ENCODE measurements around the gene ADORA2A. TPM values are rescaled to one million over a fixed set of nuclear protein-coding genes. Genes with fewer than 3 reads are reported as not detected.
A peak's percentile ranks its signal among the peaks of the same experiment; 100 is the strongest.

Gene ADORA2A
- total RNA-seq, result 1 to 10 TPM in 3 of 4 donors, not detected in 1; 3.0 to 6.2 (median 3.0) TPM

DNA sequence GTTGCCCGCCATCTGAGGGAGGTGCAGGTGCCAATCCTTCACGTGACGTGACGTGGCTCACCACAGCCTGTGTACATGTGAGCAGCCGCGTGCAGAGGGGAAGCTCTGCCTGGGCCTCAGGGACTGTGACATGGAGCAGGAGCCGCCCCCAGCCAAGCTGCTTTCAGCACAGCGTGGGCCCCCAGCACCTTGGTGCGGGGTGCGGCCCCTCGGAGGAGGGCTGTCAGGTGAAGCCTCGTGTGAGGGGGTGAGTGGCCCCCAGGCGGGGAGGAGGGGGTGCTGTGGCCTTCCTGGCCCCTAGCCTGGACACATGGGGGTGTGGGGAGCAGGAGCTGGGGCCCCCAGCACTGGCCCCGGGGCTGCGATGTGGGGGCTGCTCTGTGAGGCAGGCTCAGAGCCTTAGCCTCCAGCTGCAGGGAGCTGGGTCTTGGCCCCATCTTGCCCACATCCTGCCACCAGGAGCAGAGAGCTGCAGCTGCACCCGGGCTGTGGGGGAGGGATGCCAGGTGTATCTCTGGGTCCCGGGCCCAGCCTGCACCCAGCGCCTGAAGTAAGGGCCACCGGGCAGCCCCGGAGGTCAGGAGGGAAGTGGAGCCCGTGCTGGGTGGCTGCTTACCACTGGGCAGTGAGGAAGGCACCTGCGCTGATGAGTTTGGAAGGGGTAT lies at the start of gene ADORA2A:
ADORA2A (plus strand) TSS at position 100 of the 665 bp plus-strand sequence. CDS start 5,806 bp downstream, outside the sequence.
- H3K27me3 ChIP-seq, result peaks cover 22% of the 10 kb centered on the region
- no peaks in the 10 kb centered on the region for H3K9me3 ChIP-seq
- 81% methylated on average over 16 of the region's 22 CpGs; no CpG with 5 or more reads in 1 of the 2 donors for WGBS, 2 donors (ENCODE audit: low coverage in 1 of 2)
- intact Hi-C loops (cut with DNase I; ENCODE audit: low total_unique reads) (loop anchor here (10.0 kb wide), 1 partner anchor 77 kb away; no protein-coding TSS in a partner anchor), in situ Hi-C loops (cut with MboI; ENCODE audit: low pct_ligation_motif_present in 1 of 4, low pct_unique_long_range_greater_than_20kb in 1 of 4, low sequenced_read_pairs in 3 of 4) (loop anchor here in 1 of 4 donors (10.0 kb wide), 1 partner anchor 97 kb away; no protein-coding TSS in a partner anchor)
- peak within 1 kb of the TSS; percentile 63 to 87 (median 66) for H3K27ac ChIP-seq
- DNase-seq, result peak; percentile 84
- H3K4me3 ChIP-seq, result peak within 1 kb of the TSS in 1 of 4 donors; percentile 22
- H3K36me3 ChIP-seq, result no peaks in the 10 kb centered on the region
- TF ChIP-seq EP300 (IDR thresholded peaks at IDR 0.05; ENCODE audit: low read depth) (no peak), POLR2AphosphoS5 (IDR thresholded peaks at IDR 0.05) (peak in 1 of 3 donors; percentile 47)
- TF ChIP-seq, protein P1, sequence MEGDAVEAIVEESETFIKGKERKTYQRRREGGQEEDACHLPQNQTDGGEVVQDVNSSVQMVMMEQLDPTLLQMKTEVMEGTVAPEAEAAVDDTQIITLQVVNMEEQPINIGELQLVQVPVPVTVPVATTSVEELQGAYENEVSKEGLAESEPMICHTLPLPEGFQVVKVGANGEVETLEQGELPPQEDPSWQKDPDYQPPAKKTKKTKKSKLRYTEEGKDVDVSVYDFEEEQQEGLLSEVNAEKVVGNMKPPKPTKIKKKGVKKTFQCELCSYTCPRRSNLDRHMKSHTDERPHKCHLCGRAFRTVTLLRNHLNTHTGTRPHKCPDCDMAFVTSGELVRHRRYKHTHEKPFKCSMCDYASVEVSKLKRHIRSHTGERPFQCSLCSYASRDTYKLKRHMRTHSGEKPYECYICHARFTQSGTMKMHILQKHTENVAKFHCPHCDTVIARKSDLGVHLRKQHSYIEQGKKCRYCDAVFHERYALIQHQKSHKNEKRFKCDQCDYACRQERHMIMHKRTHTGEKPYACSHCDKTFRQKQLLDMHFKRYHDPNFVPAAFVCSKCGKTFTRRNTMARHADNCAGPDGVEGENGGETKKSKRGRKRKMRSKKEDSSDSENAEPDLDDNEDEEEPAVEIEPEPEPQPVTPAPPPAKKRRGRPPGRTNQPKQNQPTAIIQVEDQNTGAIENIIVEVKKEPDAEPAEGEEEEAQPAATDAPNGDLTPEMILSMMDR (IDR thresholded peaks at IDR 0.05), result no peak
- peaks cover 10 to 31% (median 19%) of the 10 kb centered on the region in 4 donors for H3K4me1 ChIP-seq

GRCh38 chr22:24379536-24379935 lies 47.9 kb upstream of the ADORA2A start:
- Histone ChIP-seq H3K4me1 (no peaks in the 10 kb centered on the region), H3K36me3 (peaks cover 0 to 54% (median 13%) of the 10 kb centered on the region in 4 donors), H3K27me3 (no peaks in the 10 kb centered on the region), H3K4me3 (no peak overlapping the region), H3K27ac (no peak overlapping the region), H3K9me3 (no peaks in the 10 kb centered on the region)
- TF ChIP-seq POLR2AphosphoS5 (IDR thresholded peaks at IDR 0.05), result no peak
- TF ChIP-seq EP300 (IDR thresholded peaks at IDR 0.05; ENCODE audit: low read depth), result no peak
- TF ChIP-seq POLR2A (IDR thresholded peaks at IDR 0.05), result no peak
- intact Hi-C loops (cut with DNase I; ENCODE audit: low total_unique reads), result no loop called here
- WGBS, 2 donors (ENCODE audit: low coverage in 1 of 2), result 78 to 89% methylated on average over 2 of the region's 2 CpGs
- no peak for DNase-seq
- in situ Hi-C loops (cut with MboI; ENCODE audit: low pct_ligation_motif_present in 1 of 4, low pct_unique_long_range_greater_than_20kb in 1 of 4, low sequenced_read_pairs in 3 of 4), result no loop called here

DNA sequence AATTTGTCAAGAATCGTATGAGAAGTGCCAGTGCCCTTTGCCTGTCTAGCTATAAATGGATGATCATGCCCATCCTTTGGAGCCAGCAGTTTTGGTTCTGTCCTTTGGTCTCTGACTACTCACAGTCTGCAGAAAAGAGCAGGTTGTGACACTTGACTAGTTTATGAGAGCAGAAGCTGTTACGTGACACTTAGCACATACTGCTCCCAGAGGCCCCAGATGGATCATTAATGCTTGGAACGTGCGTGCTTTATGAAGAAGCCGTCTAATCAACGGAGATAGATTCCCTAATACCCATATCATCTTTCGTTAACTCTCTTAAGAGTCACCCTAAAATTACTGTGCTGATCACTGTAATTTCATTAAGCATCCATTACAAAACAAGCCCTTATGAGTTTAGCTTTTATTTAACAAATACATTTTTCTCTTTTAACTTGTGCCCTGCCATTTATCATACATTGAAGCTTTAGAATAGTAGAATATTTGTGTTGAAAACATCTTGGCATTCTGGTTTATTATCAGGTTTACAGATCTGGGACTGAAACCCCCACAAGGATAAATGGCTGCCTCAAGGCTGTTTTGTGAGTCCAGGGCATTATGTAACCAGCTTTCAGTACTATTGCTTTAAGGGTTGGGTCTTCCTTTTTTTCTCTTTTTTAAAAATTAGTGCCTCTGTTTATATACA lies 47.0 kb upstream of the ADORA2A start:
- Histone ChIP-seq H3K4me3 (no peak overlapping the region), H3K27ac (no peak overlapping the region), H3K36me3 (peaks cover 0 to 48% (median 10%) of the 10 kb centered on the region in 4 donors), H3K4me1 (no peaks in the 10 kb centered on the region), H3K27me3 (no peaks in the 10 kb centered on the region), H3K9me3 (no peaks in the 10 kb centered on the region)
- in situ Hi-C loops (cut with MboI; ENCODE audit: low pct_ligation_motif_present in 1 of 4, low pct_unique_long_range_greater_than_20kb in 1 of 4, low sequenced_read_pairs in 3 of 4), result no loop called here
- intact Hi-C loops (cut with DNase I; ENCODE audit: low total_unique reads), result no loop called here
- TF ChIP-seq EP300 (IDR thresholded peaks at IDR 0.05; ENCODE audit: low read depth), result no peak
- no peak for TF ChIP-seq POLR2A (IDR thresholded peaks at IDR 0.05)
- TF ChIP-seq, protein P1 (IDR thresholded peaks at IDR 0.05), result no peak
- TF ChIP-seq POLR2AphosphoS5 (IDR thresholded peaks at IDR 0.05), result no peak
- 91 to 93% methylated on average over 5 to 7 of the region's 7 CpGs for WGBS, 2 donors (ENCODE audit: low coverage in 1 of 2)
- no peak for DNase-seq

GRCh38 chr22:24380905-24381230 lies 46.5 kb upstream of the ADORA2A start:
- 90 to 98% methylated on average over 1 of the region's 1 CpG for WGBS, 2 donors (ENCODE audit: low coverage in 1 of 2)

More at GRCh38 chr22:24380905-24381230, 46.5 kb upstream of the ADORA2A start:
- Histone ChIP-seq H3K4me1 (no peaks in the 10 kb centered on the region), H3K36me3 (peaks cover 0 to 43% (median 7%) of the 10 kb centered on the region in 4 donors), H3K27ac (no peak overlapping the region), H3K9me3 (no peaks in the 10 kb centered on the region), H3K27me3 (no peaks in the 10 kb centered on the region), H3K4me3 (no peak overlapping the region)
- in situ Hi-C loops (cut with MboI; ENCODE audit: low pct_ligation_motif_present in 1 of 4, low pct_unique_long_range_greater_than_20kb in 1 of 4, low sequenced_read_pairs in 3 of 4) (no loop called here), intact Hi-C loops (cut with DNase I; ENCODE audit: low total_unique reads) (no loop called here)
- no peak for DNase-seq
- TF ChIP-seq, protein P1 (IDR thresholded peaks at IDR 0.05), result no peak
- TF ChIP-seq POLR2A (IDR thresholded peaks at IDR 0.05) (no peak), POLR2AphosphoS5 (IDR thresholded peaks at IDR 0.05) (no peak), EP300 (IDR thresholded peaks at IDR 0.05; ENCODE audit: low read depth) (no peak)
